Fibroblast of skin of left quadriceps (primary cell): Measurements from ENCODE around the gene C1orf35.

Source experiments
- DNase-seq, 2 experiments: peaks; one replicate each; pipeline ENCODE4 v3.0.0-alpha.2; 2013; ENCODE audit warnings: low read depth in 2 of 2

The C1orf35 gene

DNA sequence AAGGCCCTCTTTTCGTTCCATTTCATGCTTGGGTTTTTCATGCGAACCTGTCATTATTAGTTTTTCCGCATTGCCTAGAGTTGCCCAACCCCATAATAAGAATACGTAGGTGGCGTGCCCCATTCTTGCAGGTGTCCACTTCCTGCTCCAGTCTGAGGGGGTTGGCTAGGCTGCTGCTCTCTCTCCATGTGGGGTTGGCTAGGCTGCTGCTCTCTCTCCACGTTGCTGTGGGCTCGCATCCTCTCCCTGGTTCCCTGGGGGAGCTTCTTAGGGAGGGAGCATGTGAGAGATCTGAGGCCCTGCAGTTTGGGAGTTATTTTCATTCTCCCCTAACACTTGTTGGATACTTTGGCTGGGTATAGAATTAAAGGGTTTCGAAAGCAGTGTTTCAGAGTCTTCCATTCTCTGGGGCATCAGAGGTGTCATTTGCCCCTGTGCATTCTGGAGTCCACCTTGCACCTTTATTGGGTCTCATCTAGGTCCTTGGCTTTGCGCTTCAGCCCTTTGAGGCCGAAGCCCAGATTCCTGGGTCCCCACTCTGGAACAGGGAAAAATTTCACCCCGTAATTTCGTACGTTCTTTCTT, 8.6 kb downstream of the C1orf35 start:
- no peak for DNase-seq

DNA sequence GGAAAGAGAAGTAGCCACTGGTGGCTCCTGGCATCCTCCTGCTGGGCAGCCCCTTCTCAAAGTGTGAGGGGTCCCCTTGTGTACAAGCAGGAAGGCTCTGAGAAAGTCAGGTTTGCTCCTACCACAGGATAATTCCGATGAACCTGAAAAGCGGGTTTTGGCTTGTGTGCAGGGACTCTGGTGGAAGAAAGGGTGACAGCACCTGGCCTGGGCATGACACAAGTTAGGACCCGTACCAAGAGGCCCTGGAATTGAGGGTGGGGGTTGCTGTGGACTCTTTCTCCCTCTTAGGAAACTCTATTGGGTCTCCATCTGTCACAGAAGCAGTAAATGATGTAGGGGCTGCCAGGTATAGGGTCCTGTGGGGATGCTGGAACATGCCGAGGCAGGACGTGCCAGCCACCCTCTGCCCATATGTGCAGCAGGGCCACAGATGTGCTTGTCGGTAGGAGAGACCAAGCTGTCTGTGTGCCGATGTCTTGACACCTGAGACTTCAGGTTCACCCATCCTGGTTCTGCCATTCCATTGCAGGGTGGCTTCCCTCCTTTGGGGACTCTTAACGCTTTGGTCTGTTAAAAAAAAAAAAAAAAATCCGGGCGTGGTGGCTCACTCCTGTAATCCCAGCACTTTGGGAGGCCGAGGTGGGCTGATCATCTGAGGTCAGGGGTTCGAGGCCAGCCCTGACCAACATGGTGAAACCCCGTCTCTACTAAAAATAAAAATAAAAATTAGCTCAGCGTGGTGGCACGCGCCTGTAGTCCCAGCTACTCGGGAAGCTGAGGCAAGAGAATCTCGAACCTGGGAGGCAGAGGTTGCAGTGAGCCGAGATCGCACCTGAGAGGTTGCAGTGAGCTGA, 9.8 kb downstream of the C1orf35 start:
- DNase-seq: no peak

DNA sequence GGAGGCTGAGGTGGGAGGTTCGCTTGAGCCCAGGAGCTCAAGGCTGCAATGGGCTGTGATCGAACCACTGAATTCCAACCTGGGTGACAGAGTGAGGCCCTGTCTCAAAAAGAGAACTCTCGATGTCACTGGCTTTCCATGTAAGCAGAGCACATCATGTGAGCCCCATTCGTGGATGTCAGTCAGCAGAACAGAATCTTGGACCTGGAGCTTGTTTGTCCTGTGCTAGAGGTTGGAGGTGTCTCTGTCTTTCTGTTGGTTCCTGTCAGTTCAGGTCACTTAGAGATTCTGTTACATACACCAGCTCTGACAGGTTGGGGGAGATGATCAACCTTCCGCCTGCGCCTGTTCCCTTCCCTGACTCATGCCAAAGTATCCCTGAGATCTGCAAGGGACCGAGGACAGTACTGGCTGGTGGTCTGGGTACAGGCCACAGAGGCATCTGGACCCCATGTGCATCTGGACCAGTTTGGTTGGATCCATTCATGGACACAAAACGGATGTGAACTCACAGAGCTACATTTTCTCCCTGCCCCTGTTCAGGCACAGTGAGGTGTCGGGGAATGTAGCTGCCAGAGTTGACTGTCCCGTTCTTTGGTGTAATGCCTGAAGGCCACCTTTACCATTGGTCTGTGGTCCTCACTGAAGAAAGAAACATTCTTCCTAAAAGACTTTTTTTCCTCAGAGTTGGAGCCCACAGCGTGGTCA, 10.6 kb downstream of the C1orf35 start:
- DNase-seq: no peak

DNA sequence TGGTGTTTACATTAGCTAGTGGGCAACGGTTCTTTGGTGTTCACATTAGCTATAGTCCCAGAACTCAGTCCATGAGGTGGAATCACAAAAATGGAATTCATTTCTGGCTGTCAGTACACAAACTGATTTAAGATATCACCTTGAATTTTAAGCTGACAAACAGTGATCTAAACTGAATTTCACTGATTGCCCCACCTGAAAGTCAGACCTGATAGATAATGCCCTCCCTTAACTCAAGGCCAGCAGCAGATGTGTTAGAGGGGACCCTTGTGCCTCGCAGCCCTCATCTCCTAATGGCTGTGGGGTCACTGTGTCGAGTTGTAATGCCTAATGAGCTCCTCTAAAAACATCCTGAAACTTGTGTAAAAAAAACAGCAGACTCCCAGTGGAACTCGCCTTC, 12.0 kb downstream of the C1orf35 start:
- DNase-seq: no peak

DNA sequence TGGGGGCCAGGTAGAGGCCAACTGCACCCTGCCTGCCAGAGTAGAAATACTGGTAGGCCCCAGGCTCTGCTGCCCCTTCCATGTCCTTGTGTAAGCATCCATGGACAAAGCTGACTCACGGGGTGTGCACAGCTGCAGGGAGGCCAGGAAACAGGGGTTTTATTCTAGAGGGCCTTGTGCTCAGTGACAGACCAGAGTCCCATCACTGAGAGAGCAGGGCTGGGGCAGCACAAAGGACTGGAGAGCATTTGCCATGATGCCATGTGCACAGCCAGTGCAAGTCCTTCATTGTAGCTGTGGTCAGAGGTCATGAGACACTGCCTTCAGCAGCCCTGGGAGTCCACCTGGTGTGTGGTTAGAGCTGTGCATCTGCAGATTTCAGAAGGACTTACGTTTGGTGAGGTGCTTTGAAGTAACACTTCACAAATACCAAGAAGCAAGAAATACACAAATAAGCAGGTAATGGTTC, 12.5 kb downstream of the C1orf35 start:
- no peak for DNase-seq

DNA sequence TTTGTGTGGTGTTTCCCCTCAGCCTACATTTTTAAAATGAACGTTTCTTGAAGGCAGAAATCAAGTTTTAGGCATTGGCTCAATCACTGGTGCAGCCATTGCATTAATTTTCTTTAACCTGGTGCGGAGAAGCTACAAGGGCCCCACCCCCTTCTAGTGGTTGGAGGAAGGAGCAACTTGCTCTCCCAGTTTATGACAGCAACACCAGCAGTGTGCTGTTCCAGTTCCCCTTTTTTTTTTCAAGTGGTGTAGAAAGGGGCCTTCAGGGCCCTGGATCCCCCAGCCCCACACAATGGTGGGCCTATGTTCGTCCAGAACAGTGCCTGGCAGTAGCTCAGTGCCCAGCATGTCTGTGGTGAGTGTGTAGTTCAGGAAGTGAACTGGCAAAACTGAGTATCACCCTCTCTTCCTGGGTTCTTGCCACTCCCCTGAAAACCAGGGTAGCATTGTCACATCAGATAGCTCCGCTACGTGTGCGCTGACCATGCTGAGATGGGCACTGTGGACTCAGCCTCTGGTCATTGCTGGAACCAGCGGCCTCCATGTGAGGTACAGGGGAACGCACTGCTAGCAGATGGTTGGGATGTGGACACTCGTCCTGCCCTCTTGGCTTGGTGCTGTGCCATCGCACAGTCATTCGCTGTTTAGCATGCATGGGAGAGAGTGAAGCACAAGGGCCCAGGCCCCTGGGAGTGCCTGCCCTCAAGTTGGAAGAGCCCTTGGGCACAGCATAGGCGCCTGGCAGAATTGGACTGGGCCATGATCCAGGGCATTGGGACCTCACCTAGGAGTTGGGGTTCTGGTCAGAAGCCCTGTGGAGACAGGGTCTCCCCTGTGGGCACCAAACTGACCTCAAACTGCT, 13.4 kb downstream of the C1orf35 start:
- no peak for DNase-seq

DNA sequence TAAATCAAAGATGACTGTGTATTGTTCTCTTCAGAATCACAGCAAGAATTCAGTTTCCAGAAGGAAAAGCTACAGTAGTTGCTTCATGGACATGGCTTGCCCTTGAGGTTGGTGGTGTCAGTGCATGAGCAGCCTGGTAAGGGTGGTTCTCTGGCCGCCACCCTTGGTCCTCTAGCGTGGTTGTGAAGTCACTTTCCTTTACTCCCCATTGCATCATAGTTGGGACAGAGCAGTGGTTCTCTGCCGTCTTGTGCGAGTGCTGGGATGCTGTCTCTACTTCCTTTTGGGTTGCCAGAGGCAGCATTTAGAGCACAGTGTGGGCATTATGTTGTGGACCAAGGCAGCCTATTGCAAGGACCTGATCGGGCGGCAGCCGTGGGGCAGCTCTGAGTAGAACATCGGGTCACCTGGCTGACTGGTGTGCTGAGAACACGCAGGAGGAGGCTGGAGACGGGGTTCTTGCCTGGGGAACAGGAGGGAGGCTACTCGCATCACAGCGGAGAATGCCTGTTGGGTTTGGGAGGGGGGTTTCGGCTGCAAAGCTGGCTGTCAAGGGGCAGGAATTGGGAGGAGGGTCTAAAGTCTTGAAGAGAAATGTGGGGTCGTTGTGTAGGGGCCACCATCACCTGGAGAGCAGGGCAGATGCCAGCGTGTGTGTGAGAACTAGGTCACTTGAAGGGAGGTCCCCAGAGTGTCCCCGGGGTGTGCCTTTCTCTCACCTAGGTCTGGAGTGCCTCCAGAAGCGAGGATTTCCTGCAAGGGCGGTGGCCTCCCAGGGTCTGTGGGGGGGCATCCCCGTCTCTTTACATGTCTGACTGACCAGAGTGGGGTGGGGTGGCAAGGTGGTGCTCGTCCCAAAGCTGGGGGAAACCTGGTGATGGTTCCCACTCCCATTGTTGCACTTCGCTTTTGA, 14.3 kb downstream of the C1orf35 start:
- DNase-seq: no peak

DNA sequence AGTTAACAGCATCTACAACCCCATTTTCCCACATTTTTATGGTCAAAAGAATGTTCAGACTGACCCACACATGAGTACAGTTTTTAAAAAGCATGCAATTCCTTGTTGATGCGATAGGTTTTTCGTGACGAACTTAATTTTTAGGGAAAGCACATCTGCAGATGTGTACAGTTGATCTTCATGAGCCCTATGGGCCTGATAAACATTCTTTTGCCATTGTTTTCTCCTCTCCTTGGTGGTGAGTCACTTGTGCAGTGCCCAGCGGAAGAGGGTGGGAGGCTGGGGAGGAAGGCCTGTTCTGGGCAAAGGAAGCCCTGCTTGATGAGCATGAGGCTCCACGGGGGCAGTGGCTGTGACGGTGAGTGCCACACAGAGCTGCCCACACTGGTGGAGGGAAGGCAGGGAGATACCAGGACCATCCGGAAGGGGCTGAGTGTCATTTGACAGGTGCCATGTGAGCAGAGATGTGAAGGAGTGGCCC, 15.3 kb downstream of the C1orf35 start:
- DNase-seq: no peak

DNA sequence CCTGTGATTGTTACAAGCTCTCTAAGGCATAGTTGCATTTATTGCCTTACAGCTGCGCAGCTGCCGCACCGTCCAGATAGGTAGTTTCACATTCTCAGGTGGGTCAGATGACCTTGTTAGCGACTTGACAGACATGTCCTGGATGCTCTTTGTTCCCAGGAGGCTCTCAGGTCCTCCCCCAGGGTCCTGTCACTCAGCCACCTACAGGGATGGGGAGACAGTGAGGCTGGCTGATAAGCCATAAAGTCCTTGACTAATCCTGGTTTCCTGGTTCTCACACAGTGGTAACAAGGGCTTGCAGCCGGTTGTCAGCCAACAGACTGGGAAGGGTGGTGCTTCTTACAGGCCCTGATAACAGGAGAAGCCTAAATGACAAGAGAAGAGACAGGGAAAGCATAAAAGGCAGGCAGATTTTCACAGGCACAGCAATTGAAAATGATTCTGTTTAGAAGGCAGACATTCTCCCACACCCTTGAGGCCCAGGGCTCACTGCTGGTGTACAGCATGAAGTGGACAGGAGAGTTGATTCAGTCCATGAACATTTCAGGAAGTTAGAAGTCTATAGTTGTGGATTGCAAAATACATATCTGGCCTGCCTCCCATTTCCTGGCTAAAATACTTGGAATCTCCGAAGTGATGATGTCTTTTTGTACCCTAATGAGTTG, 17.7 kb downstream of the C1orf35 start:
- DNase-seq: peak; percentile 40 to 47

DNA sequence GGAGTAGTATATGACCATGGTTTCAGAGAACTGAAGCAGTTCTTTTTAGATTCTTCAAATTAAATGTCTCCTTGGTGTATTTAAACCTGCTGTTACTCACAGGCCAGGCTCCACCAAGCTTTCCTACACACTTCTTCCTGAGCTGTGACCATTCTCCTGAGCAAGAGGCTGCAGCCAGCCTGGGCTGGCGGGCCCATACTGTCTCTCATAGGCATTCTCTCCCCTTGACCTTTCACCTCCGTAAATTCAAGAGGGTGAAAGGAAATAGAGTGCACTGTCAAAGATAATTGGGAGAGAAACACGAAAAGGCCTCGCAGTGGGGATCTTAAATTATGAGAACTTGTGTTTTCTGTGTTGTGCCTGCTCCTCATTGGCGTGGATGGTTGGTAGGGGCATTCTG, 18.3 kb downstream of the C1orf35 start:
- no peak for DNase-seq

DNA sequence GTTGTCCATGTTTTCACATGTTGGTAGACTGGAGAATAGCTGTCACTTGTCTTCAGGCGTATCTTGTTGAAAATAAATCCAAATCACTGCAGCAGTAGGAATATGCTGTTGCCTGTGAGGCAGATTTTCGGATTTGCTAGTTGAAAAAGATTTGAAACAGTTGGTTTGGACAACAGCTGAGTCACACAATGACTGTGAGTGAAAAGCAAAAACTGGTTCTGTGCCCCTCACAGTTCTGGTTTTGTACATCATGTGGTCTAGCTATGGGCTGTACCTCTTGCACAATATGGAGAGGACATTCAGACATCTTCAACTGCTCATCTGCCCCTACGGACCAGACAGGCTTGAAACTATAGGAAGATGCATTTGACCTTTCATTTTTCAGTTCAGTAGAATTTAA, 18.8 kb downstream of the C1orf35 start:
- peak in 1 of 2 experiments; percentile 28 for DNase-seq

DNA sequence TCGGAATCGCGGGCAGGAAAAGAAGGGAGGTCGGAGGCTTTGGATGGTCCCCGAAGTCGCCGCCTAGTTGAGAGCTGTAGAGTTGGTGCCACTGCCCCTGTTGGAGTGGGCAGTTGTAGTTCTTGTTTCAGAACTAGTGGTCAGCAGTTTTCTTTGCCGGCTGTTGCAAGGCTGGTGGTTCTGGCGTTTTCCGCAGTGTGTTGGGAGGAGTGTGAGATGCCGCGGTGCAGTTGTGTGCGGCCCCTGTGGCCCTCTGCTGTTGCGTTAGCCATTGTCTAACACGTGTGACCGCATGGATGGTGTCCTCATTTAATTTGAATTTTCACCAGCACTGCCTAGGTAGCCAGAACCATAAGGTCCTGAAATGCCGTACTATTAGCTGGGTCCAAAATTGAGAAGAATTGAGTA, 19.2 kb downstream of the C1orf35 start:
- DNase-seq: no peak

DNA sequence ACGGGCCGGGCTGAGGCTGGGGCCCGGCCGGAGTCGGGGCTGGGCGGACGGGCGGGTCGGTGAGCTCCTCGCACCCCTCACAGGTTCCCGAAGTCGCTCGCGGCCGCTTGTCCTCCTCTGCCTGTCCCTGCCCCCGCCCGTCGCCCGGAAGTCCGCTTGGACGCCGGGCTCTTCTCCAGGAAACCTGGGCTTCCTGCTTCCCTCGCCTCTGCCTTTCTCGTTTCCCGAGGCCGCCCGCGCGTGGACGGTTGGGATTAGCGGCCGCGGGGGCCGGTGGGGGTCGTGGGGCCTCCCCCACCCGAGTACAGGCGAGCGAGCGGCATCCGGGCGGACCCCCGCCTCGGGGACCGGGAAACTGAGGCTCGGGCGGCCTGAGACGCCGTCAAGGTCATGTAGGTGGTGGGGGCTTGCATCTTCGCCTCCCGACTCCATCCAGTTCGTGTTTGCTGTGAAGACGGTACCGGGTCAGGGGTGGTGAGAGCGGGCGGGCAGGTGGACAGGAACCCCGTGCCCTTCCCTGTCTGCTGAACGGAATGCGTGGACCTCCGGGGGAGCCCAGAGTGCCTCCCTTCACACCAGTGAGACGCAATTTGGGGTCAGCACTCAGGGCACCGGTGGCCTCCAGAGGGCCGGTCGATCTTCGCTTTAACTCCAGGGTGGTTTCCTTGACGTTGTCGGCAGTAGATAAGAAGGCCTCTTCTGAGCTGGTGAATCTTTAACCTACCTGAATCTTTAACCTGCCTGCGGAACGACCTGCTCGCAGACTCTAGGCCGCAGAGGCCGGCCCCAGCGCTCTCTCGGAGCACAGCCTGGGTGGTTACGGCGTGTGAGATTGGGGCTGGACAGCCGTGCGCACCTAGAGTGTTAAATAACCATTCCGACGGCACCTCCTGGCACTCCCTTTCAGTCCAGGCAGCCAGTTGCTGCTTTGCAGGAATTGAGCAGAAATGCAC, 19.9 kb downstream of the C1orf35 start:
- no peak for DNase-seq

DNA sequence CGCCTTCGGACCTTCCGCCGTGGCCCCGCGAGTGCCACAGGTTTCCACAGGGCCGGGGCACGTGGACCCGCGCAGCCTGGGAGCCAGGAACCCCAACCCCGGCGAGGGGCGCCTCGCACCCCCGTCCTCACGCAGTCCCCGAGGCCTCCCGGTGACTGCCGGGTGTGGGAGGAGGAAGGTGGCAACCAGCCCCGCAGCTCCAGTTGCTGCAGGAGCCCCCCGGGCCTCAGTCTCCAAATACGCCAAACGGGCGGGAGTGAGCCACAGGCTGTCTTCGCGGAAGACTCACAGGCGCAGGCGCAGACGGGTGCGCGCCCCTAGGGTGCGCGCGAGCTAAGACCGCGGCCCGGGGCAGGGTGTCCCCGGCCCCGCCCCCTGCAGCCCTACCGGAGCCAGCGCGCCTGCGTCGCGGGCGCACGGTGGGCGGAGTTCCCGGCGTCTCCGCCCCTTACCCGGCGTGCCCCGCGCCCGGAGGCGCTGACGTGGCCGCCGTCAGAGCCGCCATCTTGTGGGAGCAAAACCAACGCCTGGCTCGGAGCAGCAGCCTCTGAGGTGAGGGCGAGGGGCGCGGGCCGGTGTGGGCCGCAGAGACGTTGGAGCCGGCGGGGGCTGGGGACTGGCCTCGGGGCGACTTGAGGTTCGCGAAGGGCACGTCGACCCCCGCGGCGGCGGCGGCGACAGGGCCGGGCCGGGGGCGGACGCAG, 20.8 kb downstream of the C1orf35 start, which contains the start of gene ARF1:
Gene ARF1, plus strand, starts transcription at position 495 of the 704 bp plus-strand sequence. CDS start 14,407 bp downstream, outside the sequence.
- DNase-seq: peak; percentile 84 to 86

DNA sequence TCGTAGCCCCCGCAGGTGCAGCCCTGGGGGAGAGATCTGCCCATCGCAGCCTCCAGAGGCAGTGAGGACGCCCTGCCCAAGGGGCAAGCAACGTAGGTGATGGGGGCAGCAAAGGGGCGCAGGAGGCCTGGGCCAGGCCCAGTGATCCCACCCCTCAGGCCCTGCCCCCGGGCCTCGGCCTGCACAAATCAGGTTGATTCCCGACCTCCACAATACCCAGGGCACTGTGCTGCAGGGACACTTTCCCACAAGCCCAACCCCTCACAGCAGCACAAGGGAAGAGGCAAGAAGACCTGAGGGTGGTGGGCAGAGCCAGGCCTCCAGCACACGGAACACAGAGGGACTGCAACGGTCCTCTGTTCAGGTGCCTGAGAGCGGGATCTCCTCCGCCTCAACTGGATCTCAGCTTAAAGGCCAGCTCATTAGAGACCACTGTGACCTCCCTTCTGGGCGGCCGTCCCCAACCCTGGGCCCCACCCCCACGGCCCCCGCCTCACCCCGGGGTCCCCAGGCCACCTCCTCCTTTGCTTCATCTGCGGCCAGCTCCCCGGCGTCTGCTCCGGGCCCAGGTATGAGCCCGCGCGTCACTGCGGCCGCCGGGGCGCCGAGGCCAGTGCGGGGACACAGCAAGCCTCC, 21.4 kb downstream of the C1orf35 start:
- no peak for DNase-seq

DNA sequence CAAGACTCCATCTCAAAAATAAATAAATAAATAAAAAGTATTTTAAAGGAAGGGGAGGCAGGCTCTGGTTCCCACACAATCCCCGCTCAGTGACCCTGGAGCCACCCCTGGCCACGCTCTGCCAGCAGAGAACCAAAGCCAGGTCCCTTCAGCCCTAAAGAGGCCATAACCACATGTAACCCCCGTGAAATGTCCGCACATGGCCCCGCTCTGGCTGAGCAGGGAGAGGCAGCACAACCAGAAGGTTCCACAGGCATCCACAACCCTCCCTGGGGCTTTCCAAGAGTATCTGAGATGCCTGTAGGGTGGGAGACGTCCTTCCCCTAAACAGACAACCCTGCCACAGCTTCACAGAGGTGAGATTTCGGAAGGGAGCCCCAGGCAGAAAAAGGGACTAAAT, 22.0 kb downstream of the C1orf35 start:
- DNase-seq: no peak

DNA sequence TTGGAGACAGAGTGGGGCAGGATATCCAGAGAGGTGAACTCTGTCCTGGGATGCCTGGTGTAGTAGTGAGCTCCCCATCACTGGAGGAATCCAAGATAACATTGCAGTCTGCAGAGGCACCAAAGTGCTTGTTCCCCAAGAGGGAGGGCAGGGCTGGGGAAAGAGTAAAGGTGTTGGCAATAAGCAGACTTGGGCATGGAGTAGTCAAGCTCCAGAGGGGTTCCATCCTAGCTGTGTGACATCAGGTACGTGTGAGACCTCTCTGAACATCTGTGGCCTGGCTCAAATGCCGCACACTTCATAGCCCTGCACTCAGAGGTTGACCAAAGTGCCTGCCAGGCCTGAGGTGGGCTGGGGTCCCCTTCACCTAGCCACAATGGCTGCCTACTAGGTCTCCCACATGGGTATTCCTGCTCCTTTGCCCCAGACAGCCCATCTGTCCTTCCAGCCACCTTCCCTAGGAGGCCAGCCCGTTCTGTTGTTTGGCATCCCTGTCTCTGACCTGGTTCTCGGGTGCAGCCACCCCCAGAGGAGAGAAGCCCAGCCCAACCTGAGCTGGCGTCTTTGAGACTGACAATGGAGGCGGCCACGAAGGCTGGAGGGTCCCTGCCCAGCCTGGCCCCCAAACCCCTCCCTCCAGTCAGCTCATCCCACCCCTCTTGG, 23.4 kb downstream of the C1orf35 start:
- DNase-seq: no peak
